ENCODE results near the gene ZNF561. TPM values are rescaled to one million over a fixed set of nuclear protein-coding genes. Genes with fewer than 3 reads are reported as not detected.
"Not testable (repeated sequence)": the region's sequence is repeated elsewhere in the genome, so short reads cannot be mapped to it uniquely, and the experiment has no call there.

The ZNF561 gene
- total and polyA plus RNA-seq, 10 of the 15 experiments (the other 5 are each of a cell fraction or from before 2014, with no cell fraction given), result 12.8 to 38.2 (median 22.2) TPM

GRCh38 chr19:9584073-9584833 is 36.8 kb downstream of the ZNF561 start, which contains the start of gene ZNF121 (continued):
- TF ChIP-seq SRF (IDR thresholded peaks at IDR 0.05; ENCODE audit: low read depth in 2 of 2, low read length in 2 of 2), result 0 out of 4 replicates have a peak, but pooled peaks of 1 of the 2 experiments have one; percentile 12
- TF ChIP-seq JUND (IDR thresholded peaks at IDR 0.05; ENCODE audit: low read depth, low read length), result peak; percentile 48; the same call in 1 of the 2 replicates
- TF ChIP-seq ZBED1 (IDR thresholded peaks at IDR 0.05; ENCODE audit: borderline replicate concordance), result no peak

DNA sequence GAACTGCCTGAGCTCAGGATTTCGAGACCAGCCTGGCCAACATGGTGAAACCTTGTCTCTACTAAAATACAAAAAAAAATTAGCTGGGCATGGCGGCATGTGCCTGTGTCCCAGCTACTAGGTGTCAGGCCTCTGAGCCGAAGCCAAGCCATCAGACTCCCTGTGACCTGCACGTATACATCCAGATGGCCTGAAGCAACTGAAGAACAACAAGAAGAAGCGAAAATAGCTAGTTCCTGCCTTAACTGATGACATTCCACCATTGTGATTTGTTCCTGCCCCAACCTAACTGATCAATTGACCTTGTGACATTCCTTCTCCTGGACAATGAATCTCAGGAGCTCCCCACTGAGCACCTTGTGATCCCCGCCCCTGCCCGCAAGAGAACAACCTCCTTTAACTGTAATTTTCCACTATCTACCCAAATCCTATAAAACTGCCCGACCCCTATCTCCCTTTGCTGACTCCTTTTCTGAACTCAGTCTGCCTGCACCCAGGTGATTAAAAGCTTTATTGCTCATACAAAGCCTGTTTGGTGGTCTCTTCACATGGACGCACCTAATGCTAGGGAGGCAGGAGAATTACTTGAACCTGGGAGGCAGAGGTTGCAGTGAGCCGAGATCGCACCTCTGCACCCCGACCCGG is 38.8 kb downstream of the ZNF561 start:
- DNase-seq (ENCODE audit: low read depth, low spot score); ATAC-seq; POLR2A ChIA-PET; H2AFZ ChIP-seq (ENCODE audit: control insufficient read depth, low read depth, low read length); H3K27ac ChIP-seq (ENCODE audit: control insufficient read depth, insufficient read depth); in situ Hi-C loops (cut with MboI); H3K9ac ChIP-seq (ENCODE audit: control insufficient read depth, insufficient read depth, low read length); SMC1A ChIA-PET (ENCODE audit: uncharacterized antibody, unreplicated experiment); H4K20me1 ChIP-seq (ENCODE audit: control insufficient read depth, insufficient read depth); H3K36me3 ChIP-seq (ENCODE audit: control insufficient read depth in 2 of 2, insufficient read depth in 2 of 2, low read length in 1 of 2); H3K4me1 ChIP-seq (ENCODE audit: control insufficient read depth, insufficient read depth, low read length); CTCF ChIA-PET; BruUV-seq (replicated peaks); H3K27me3 ChIP-seq (replicated peaks in 1 of 2; ENCODE audit: control insufficient read depth in 2 of 2, insufficient read depth in 2 of 2, low read length in 1 of 2); intact Hi-C loops (cut with micrococcal nuclease; ENCODE audit: unreplicated experiment): not testable (repeated sequence)
- 96% methylated on average over 11 of the region's 13 CpGs for WGBS (ENCODE audit: insufficient coverage, insufficient replicate concordance, low lambda C conversion rate, missing lambda C conversion rate)
- peak overlapping the region; percentile 30; the same call in 1 of the 2 replicates for H3K4me2 ChIP-seq (ENCODE audit: control insufficient read depth, insufficient read depth)
- peak; percentile 47 for FAIRE-seq
- peak overlapping the region; percentile 45; the same call in 1 of the 2 replicates for H3K4me3 ChIP-seq
- H3K9me3 ChIP-seq (replicated peaks; ENCODE audit: control insufficient read depth, insufficient read depth, low read length), result peaks cover 16% of the 10 kb centered on the region
- RAD21 ChIA-PET (ENCODE audit: unreplicated experiment), result interaction anchor here (0.6 kb wide), 1 partner anchor 801 kb away, joined by 3 read pairs; no protein-coding TSS in a partner anchor
- peaks cover 60% of the 10 kb centered on the region for H3K79me2 ChIP-seq (ENCODE audit: control insufficient read depth, insufficient read depth, low read length)

DNA sequence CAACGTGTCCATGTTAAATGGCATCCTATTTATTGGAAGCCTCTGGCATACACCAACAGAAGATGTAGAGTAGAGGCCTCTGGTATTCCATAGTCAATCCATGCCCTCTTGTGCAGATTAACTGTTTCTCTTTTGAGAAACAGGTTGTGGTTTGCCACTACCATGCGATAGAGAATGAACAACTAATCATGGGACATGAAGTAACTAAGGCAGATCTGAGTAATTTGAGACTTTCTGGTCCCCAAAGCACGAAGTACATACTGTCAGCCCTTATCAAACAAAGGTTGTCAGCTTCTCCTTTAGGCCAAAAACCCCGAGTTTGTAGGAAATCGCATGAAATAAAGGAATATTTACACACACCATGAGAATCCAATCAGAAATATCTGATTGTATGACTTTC is 40.3 kb downstream of the ZNF561 start:
- no peak for ATAC-seq
- TF ChIP-seq MXI1 (IDR thresholded peaks at IDR 0.05; ENCODE audit: low read depth, low read length) (no peak), RAD51 (IDR thresholded peaks at IDR 0.05) (no peak), EP300 (IDR thresholded peaks at IDR 0.05; ENCODE audit: borderline replicate concordance in 1 of 2, control insufficient read depth in 1 of 2, low read depth in 2 of 2, low read length in 2 of 2) (no peak), RUNX3 (IDR thresholded peaks at IDR 0.05; ENCODE audit: low read length) (peak; percentile 26; the same call in 1 of the 2 replicates), TAF1 (IDR thresholded peaks at IDR 0.05; ENCODE audit: borderline replicate concordance, low read depth, low read length) (no peak), NFXL1 (IDR thresholded peaks at IDR 0.05; ENCODE audit: borderline replicate concordance) (no peak), FOXK2 (IDR thresholded peaks at IDR 0.05) (no peak), CEBPB (IDR thresholded peaks at IDR 0.05; ENCODE audit: borderline replicate concordance in 1 of 2, low read depth in 2 of 2, low read length in 2 of 2) (no peak), PAX8 (IDR thresholded peaks at IDR 0.05) (no peak), NRF1 (conservative IDR thresholded peaks at IDR 0.05; ENCODE audit: low read depth, low read length) (no peak), IRF4 (IDR thresholded peaks at IDR 0.05; ENCODE audit: low read depth, low read length) (no peak), WRNIP1 (IDR thresholded peaks at IDR 0.05; ENCODE audit: borderline replicate concordance, low read depth, low read length) (no peak)

More for the DNA sequence above, 40.3 kb downstream of the ZNF561 start:
- Histone ChIP-seq H3K9ac (ENCODE audit: control insufficient read depth, insufficient read depth, low read length) (no peak overlapping the region), H3K36me3 (ENCODE audit: control insufficient read depth in 2 of 2, insufficient read depth in 2 of 2, low read length in 1 of 2) (peaks cover 2 to 6% of the 10 kb centered on the region in 2 experiments), H2AFZ (ENCODE audit: control insufficient read depth, low read depth, low read length) (no peak overlapping the region), H3K27ac (ENCODE audit: control insufficient read depth, insufficient read depth) (no peak overlapping the region), H3K79me2 (ENCODE audit: control insufficient read depth, insufficient read depth, low read length) (peaks cover 75% of the 10 kb centered on the region), H3K27me3 (replicated peaks in 1 of 2; ENCODE audit: control insufficient read depth in 2 of 2, insufficient read depth in 2 of 2, low read length in 1 of 2) (no peaks in the 10 kb centered on the region), H4K20me1 (ENCODE audit: control insufficient read depth, insufficient read depth) (no peaks in the 10 kb centered on the region), H3K9me3 (replicated peaks; ENCODE audit: control insufficient read depth, insufficient read depth, low read length) (peaks cover 22% of the 10 kb centered on the region), H3K4me3 (no peak overlapping the region), H3K4me1 (ENCODE audit: control insufficient read depth, insufficient read depth, low read length) (no peaks in the 10 kb centered on the region), H3K4me2 (ENCODE audit: control insufficient read depth, insufficient read depth) (no peak overlapping the region)
- DNase-seq (ENCODE audit: low read depth, low spot score) (no peak), FAIRE-seq (no peak)
- SMC1A ChIA-PET (ENCODE audit: uncharacterized antibody, unreplicated experiment), result interaction anchor here (0.7 kb wide), 1 partner anchor 418 kb away, joined by 3 read pairs; no protein-coding TSS in a partner anchor
- BruUV-seq (replicated peaks), result no TSS peak
- in situ Hi-C loops (cut with MboI) (no loop called here), intact Hi-C loops (cut with micrococcal nuclease; ENCODE audit: unreplicated experiment) (no loop called here)
- POLR2A ChIA-PET, result no interaction called here
- WGBS (ENCODE audit: insufficient coverage, insufficient replicate concordance, low lambda C conversion rate, missing lambda C conversion rate), result 78% methylated on average over 5 of the region's 5 CpGs
- CTCF ChIA-PET, result no interaction called here
- RAD21 ChIA-PET (ENCODE audit: unreplicated experiment), result no interaction called here

Measured in GM12878 (cell line).